K562 (cell line): Measurements from ENCODE around the gene ATP5PO. TPM values are rescaled to one million over a fixed set of nuclear protein-coding genes. Genes with fewer than 3 reads are reported as not detected.

ENCODE experiments used
- ATAC-seq: fragments of 200-7000 bp; cut with Tn5 transposase; 3 replicates; pipeline ENCODE4 v1.9.1; 2020; ENCODE audit warnings: moderate library complexity
- BruUV-seq: library from RNA; stranded (reverse); fragments of 400-500 nt; replicated peaks from 2 replicates; lab custom pipeline; 2021; lab: Mats Ljungman, UMichigan
- CTCF ChIA-PET: fragments of 300-600 bp; formaldehyde crosslinking; extraction: SDS; loops from one replicate; lab custom pipeline; 2021; ENCODE audit warnings: low intra/inter-chr PET ratio; lab: Yijun Ruan, JAX
- POLR2A ChIA-PET: fragments of 300-600, 350-650 bp; sonication (Branson Sonifier 250); formaldehyde crosslinking; extraction: SDS; loops from one replicate; lab custom pipeline; 2021; ENCODE audit warnings: antibody characterized with exemption, inconsistent platforms; lab: Yijun Ruan, JAX
- DNase-seq, 4 experiments: peaks; one replicate each; pipeline versions ENCODE4 v3.0.0 to v3.0.0-alpha.2; 2011 to 2018; ENCODE audit warnings: low spot score in 3 of 4, mixed read lengths in 3 of 4; ENCODE audit errors: extremely low read depth in 1 of 4
- FAIRE-seq: peaks from 2 replicates; lab custom pipeline; 2011; peaks lifted over from hg19 to GRCh38; lab: Jason Lieb, UNC
- H2AFZ ChIP-seq: 2 replicates; pipeline ENCODE4 v1.6.0; 2011; ENCODE audit warnings: low read depth, low read length, control low read depth, inconsistent platforms
- H3K27ac ChIP-seq: fragments of 200-600 bp; 3 replicates; pipeline ENCODE4 v1.8.0; 2011; ENCODE audit warnings: low read depth, mild to moderate bottlenecking, control low read depth, inconsistent platforms, low read length, moderate library complexity, mixed read lengths; ENCODE audit errors: extremely low read depth
- H3K27me3 ChIP-seq, 2 experiments: fragments of 300-600 bp in 1 of 2; 2 replicates in 1 of 2; 3 replicates in 1 of 2; pipeline versions ENCODE4 v1.6.0 to v1.8.0; 2011; ENCODE audit warnings: inconsistent platforms in 2 of 2, low read length in 2 of 2, mild to moderate bottlenecking in 1 of 2, mixed read lengths in 1 of 2, moderate library complexity in 1 of 2; ENCODE audit not compliant: control insufficient read depth in 2 of 2, insufficient read depth in 2 of 2
- H3K36me3 ChIP-seq: fragments of 300-600 bp; 3 replicates; pipeline ENCODE4 v1.8.0; 2011; ENCODE audit warnings: mild to moderate bottlenecking, low read length, inconsistent platforms; ENCODE audit not compliant: control insufficient read depth, insufficient read depth
- H3K4me1 ChIP-seq, 2 experiments: fragments of 200-600 bp in 1 of 2; replicated peaks in 1 of 2; 2 replicates in 1 of 2; 3 replicates in 1 of 2; pipeline versions ENCODE4 v1.5.1 to v1.8.0; 2011; ENCODE audit warnings: inconsistent platforms in 2 of 2, low read length in 2 of 2, mild to moderate bottlenecking in 1 of 2, mixed read lengths in 1 of 2, moderate library complexity in 1 of 2; ENCODE audit not compliant: control insufficient read depth in 2 of 2, insufficient read depth in 2 of 2
- H3K4me2 ChIP-seq: 2 replicates; pipeline ENCODE4 v1.6.1; 2011; ENCODE audit warnings: low read length, control low read depth, inconsistent platforms, mixed read lengths; ENCODE audit not compliant: insufficient read depth
- H3K4me3 ChIP-seq: fragments of 200-600 bp; sonication (generic), shearing (Covaris generic); 2 replicates; pipeline ENCODE4 v1.5.1; 2016; ENCODE audit warnings: control low read depth, inconsistent platforms
- H3K79me2 ChIP-seq: fragments of 200-600 bp; 3 replicates; pipeline ENCODE4 v1.8.0; 2011; ENCODE audit warnings: low read length, inconsistent platforms; ENCODE audit not compliant: control insufficient read depth, insufficient read depth
- H3K9ac ChIP-seq, 2 experiments: 2 replicates each; pipeline versions ENCODE4 v1.6.0 to v1.6.1; 2011; ENCODE audit warnings: low read depth in 2 of 2, low read length in 2 of 2, control low read depth in 1 of 2, inconsistent platforms in 1 of 2, mild to moderate bottlenecking in 1 of 2, mixed read lengths in 1 of 2; ENCODE audit not compliant: insufficient read depth in 1 of 2
- H3K9me1 ChIP-seq: one replicate; pipeline ENCODE4 v1.6.0; 2011; ENCODE audit warnings: inconsistent platforms, mild to moderate bottlenecking, low read length, moderate library complexity; ENCODE audit not compliant: control insufficient read depth, insufficient read depth
- H3K9me3 ChIP-seq: replicated peaks from 2 replicates; pipeline ENCODE4 v1.5.1; 2011; ENCODE audit warnings: low read depth, low read length, inconsistent platforms; ENCODE audit not compliant: control insufficient read depth, insufficient read depth
- H4K20me1 ChIP-seq: replicated peaks from 2 replicates; pipeline ENCODE4 v1.6.1; 2011; ENCODE audit warnings: low read length, inconsistent platforms, mixed read lengths; ENCODE audit not compliant: control insufficient read depth, insufficient read depth
- FOXK1 ChIP-seq: sonication (generic); formaldehyde crosslinking; IDR thresholded peaks from 2 replicates; pipeline ENCODE4 v1.8.0; 2022; ENCODE audit warnings: missing genetic modification reagents, mild to moderate bottlenecking, borderline replicate concordance
- HDAC2 ChIP-seq: fragments of 450-650 bp; IDR thresholded peaks from 2 replicates; pipeline ENCODE4 v1.6.1; 2016; ENCODE audit warnings: mild to moderate bottlenecking
- HDAC6 ChIP-seq: IDR thresholded peaks from 2 replicates; pipeline ENCODE4 v1.6.1; 2012; ENCODE audit warnings: low read depth, mild to moderate bottlenecking, control low read depth, inconsistent platforms, low read length, moderate library complexity
- HSF4 ChIP-seq: fragments of 250-450 bp; sonication (Bioruptor Pico); IDR thresholded peaks from 2 replicates; pipeline ENCODE4 v2.1.2; 2022; ENCODE audit warnings: mild to moderate bottlenecking, moderate library complexity, borderline replicate concordance
- SAFB2 ChIP-seq: fragments of 200-400 bp; formaldehyde crosslinking; IDR thresholded peaks from 2 replicates; pipeline ENCODE4 v1.6.1; 2018; ENCODE audit warnings: borderline replicate concordance, low read length, low read depth, moderate library complexity; ENCODE audit not compliant: severe bottlenecking
- SRSF3 ChIP-seq: fragments of 200-400 bp; formaldehyde crosslinking; IDR thresholded peaks from 2 replicates; pipeline ENCODE4 v1.6.1; 2016; ENCODE audit warnings: mild to moderate bottlenecking, low read length, moderate library complexity; ENCODE audit not compliant: insufficient read depth
- TBP ChIP-seq: optimal IDR thresholded peaks from 2 replicates; pipeline ENCODE3; 2011; ENCODE audit warnings: low read depth, low read length, improper control_type of control experiment
- ZBED1 ChIP-seq: IDR thresholded peaks from 2 replicates; pipeline ENCODE4 v1.6.1; 2014
- ZNF586 ChIP-seq: fragments of 450-650 bp; formaldehyde crosslinking; conservative IDR thresholded peaks from 2 replicates; pipeline ENCODE4 v1.4.0; 2020; ENCODE audit warnings: mild to moderate bottlenecking, moderate library complexity
- WGBS: fragments of 100-300 bp; shearing (Covaris generic); methylation state at CpG from one replicate; pipeline ENCODE4 v1.1.6; 2016; ENCODE audit warnings: low coverage, mixed read lengths; ENCODE audit not compliant: insufficient coverage; ENCODE audit errors: missing lambda C conversion rate; 5-methylcytosine and 5-hydroxymethylcytosine counted together
- in situ Hi-C: fragments of 300-500 bp; cut with MboI; formaldehyde crosslinking; loops from 4 replicates; pipeline ENCODE4 v1.15.0; 2018; ENCODE audit warnings: inconsistent platforms, mixed read lengths
- intact Hi-C: fragments of 100-400 bp; cut with micrococcal nuclease; formaldehyde crosslinking; loops from 2 replicates; pipeline ENCODE4 v1.14.2; 2022
- polyA plus RNA-seq, 8 experiments: library from polyadenylated mRNA; depleted of rRNA in 4 of 8; stranded (reverse) in 5 of 8; unstranded in 3 of 8; fragments of >200 nt; fragmentation: Nextera tagmentation in 2 of 8; fragmentation: Illumina TruSeq in 1 of 8; extraction: Ambion mirVana in 2 of 8; extraction: Trizol in 1 of 8; gene quantifications; 2 replicates each; pipeline versions ENCODE4 v1.2.1 to v1.2.3, GENCODE V29; 2011 to 2014; ENCODE audit warnings: inconsistent platforms in 1 of 8, missing spikeins in 1 of 8
- total RNA-seq, 7 experiments: library from RNA; depleted of rRNA in 6 of 7; stranded (reverse); fragments of >200 nt in 6 of 7; fragmentation: Illumina TruSeq in 2 of 7; extraction: Trizol in 2 of 7; gene quantifications; 2 replicates each; pipeline versions ENCODE4 v1.2.1 to v1.2.3, GENCODE V29; 2011 to 2021; ENCODE audit warnings: low replicate concordance in 1 of 7
- TF ChIP-seq, protein P1 (sequence below): fragments of 450-650 bp; conservative IDR thresholded peaks from 2 replicates; pipeline ENCODE4 v1.6.1; 2016; ENCODE audit warnings: missing genetic modification characterization, low read depth, mild to moderate bottlenecking, control low read depth, missing compliant biosample characterization
- TF ChIP-seq, protein P2 (sequence below): fragments of 200-800 bp; sonication (Bioruptor generic); IDR thresholded peaks from 2 replicates; pipeline ENCODE4 v1.6.1; 2017; ENCODE audit warnings: missing genetic modification characterization, missing compliant biosample characterization

ATP5PO gene
- total and polyA plus RNA-seq, 9 of the 15 experiments (the other 6 are each of a cell fraction or from before 2014, with no cell fraction given) = 367 to 2,722 (median 808) TPM

DNA sequence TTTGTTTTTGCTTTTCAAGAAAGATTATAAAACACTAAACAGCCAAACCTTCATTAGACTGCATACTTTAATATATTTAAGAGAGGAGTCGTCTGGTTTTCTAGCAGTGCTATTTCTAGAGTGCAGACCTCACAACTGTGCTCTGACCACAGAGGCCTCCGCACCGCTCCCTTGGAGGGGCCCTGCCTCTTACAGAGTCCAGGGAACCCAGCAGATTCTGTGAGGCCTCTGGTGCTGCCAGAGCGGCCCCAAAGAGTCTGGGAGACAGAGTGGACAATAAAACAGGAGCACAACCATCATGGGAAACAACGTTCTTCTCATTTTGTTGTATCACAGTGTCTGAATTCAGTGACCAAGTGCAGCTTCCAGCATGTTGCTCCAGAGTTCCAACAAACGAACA lies 5.8 kb downstream of the ATP5PO start (continued):
- TF ChIP-seq, protein P1, sequence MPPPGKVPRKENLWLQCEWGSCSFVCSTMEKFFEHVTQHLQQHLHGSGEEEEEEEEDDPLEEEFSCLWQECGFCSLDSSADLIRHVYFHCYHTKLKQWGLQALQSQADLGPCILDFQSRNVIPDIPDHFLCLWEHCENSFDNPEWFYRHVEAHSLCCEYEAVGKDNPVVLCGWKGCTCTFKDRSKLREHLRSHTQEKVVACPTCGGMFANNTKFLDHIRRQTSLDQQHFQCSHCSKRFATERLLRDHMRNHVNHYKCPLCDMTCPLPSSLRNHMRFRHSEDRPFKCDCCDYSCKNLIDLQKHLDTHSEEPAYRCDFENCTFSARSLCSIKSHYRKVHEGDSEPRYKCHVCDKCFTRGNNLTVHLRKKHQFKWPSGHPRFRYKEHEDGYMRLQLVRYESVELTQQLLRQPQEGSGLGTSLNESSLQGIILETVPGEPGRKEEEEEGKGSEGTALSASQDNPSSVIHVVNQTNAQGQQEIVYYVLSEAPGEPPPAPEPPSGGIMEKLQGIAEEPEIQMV (tag) = no peak
- no peak for TF ChIP-seq FOXK1 (CRISPR knock-in tag)
- no peak for TF ChIP-seq SAFB2

DNA sequence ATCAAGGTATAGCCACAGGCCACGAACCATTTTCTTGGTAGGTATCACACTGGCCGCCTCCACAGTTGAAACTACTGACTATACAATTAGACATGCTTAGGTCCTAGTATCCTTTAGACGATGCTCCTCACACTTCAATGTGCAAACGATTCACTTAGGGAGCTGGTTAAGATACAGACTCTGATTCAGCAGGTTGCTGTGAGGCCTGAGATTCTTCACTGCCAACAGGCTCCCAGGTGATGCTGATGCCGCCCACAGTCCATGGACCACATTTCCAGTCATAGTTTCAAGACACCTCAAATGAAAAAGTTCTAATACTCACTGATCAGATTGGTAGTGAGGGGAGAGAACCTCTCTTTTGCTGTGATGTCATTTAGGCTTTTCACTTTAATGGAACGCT lies 6.8 kb downstream of the ATP5PO start:
- no TSS peak for BruUV-seq
- no peak for ATAC-seq
- H3K36me3 ChIP-seq = peaks cover 99% of the 10 kb centered on the region
- H3K9ac ChIP-seq = no peak overlapping the region
- peaks cover 0 to 2% of the 10 kb centered on the region in 2 experiments; a peak in 2 of 5 replicates for H3K4me1 ChIP-seq
- H3K79me2 ChIP-seq = peaks cover 38% of the 10 kb centered on the region
- WGBS = 81% methylated on average over 6 of the region's 6 CpGs
- DNase-seq = no peak
- intact Hi-C loops = no loop called here
- H2AFZ ChIP-seq = no peak overlapping the region
- H3K27me3 ChIP-seq = no peaks in the 10 kb centered on the region
- H4K20me1 ChIP-seq = 0 out of 2 replicates have a peak, but pooled peaks cover 5% of the 10 kb centered on the region
- H3K9me3 ChIP-seq = no peaks in the 10 kb centered on the region
- no peak for TF ChIP-seq HSF4 (CRISPR knock-in tag)
- TF ChIP-seq HDAC2 = no peak
- no peak for TF ChIP-seq TBP
- no peak for TF ChIP-seq ZBED1
- TF ChIP-seq SRSF3 = no peak
- TF ChIP-seq, protein P2, sequence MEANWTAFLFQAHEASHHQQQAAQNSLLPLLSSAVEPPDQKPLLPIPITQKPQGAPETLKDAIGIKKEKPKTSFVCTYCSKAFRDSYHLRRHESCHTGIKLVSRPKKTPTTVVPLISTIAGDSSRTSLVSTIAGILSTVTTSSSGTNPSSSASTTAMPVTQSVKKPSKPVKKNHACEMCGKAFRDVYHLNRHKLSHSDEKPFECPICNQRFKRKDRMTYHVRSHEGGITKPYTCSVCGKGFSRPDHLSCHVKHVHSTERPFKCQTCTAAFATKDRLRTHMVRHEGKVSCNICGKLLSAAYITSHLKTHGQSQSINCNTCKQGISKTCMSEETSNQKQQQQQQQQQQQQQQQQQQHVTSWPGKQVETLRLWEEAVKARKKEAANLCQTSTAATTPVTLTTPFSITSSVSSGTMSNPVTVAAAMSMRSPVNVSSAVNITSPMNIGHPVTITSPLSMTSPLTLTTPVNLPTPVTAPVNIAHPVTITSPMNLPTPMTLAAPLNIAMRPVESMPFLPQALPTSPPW (CRISPR knock-in tag) = no peak
- TF ChIP-seq HDAC6 = no peak
- no peak for TF ChIP-seq ZNF586 (CRISPR knock-in tag)
- H3K27ac ChIP-seq = no peak overlapping the region
- FAIRE-seq = no peak
- no peak overlapping the region for H3K4me3 ChIP-seq
- in situ Hi-C loops = no loop called here
- ChIA-PET CTCF (no interaction called here), POLR2A (no interaction called here)
- H3K9me1 ChIP-seq = no peaks in the 10 kb centered on the region
- no peak overlapping the region for H3K4me2 ChIP-seq
